ENCODE measurements around the gene ADD3.

ADD3 gene

GRCh38 chr10:110007701-110008517, at the start of gene ADD3:
Gene ADD3, plus strand, starts transcription at chr10:110007984. Its CDS starts 92,670 bp downstream, at chr10:110100654.
- Histone ChIP-seq H3K36me3 (ENCODE audit: control insufficient read depth, insufficient read depth, low read length) (no peaks in the 10 kb centered on the region), H3K9me3 (ENCODE audit: control insufficient read depth, insufficient read depth, low read length) (no peaks in the 10 kb centered on the region), H3K27ac (ENCODE audit: low read length) (no peak within 1 kb of the TSS), H3K4me1 (ENCODE audit: control insufficient read depth, insufficient read depth, low read length) (peaks cover 1% of the 10 kb centered on the region), H3K4me3 (ENCODE audit: low read length) (peak within 1 kb of the TSS; percentile 78), H3K27me3 (ENCODE audit: control insufficient read depth, insufficient read depth, low read length) (no peaks in the 10 kb centered on the region)
- peak; percentile 84 for DNase-seq (ENCODE audit: low read depth, low spot score)
- WGBS (ENCODE audit: insufficient coverage, insufficient read length) = no CpG with 5 or more reads among the region's 83 CpGs

GRCh38 chr10:109958059-109958458, 49.7 kb upstream of the ADD3 start:
- no peaks in the 10 kb centered on the region for H3K36me3 ChIP-seq (ENCODE audit: control insufficient read depth, insufficient read depth, low read length)
- peaks cover 4% of the 10 kb centered on the region; the same call in 1 of the 2 replicates for H3K4me1 ChIP-seq (ENCODE audit: control insufficient read depth, insufficient read depth, low read length)
- no peak overlapping the region for H3K27ac ChIP-seq (ENCODE audit: low read length)
- no peak for DNase-seq (ENCODE audit: low read depth, low spot score)
- no peaks in the 10 kb centered on the region for H3K9me3 ChIP-seq (ENCODE audit: control insufficient read depth, insufficient read depth, low read length)
- no peaks in the 10 kb centered on the region for H3K27me3 ChIP-seq (ENCODE audit: control insufficient read depth, insufficient read depth, low read length)
- no peak overlapping the region for H3K4me3 ChIP-seq (ENCODE audit: low read length)
- WGBS (ENCODE audit: insufficient coverage, insufficient read length) = no CpG with 5 or more reads among the region's 2 CpGs

GRCh38 chr10:109959259-109960145, 48.3 kb upstream of the ADD3 start:
- WGBS (ENCODE audit: insufficient coverage, insufficient read length) = no CpG with 5 or more reads among the region's 8 CpGs
- Histone ChIP-seq H3K36me3 (ENCODE audit: control insufficient read depth, insufficient read depth, low read length) (no peaks in the 10 kb centered on the region), H3K9me3 (ENCODE audit: control insufficient read depth, insufficient read depth, low read length) (no peaks in the 10 kb centered on the region), H3K4me1 (ENCODE audit: control insufficient read depth, insufficient read depth, low read length) (peaks cover 3% of the 10 kb centered on the region; the same call in 1 of the 2 replicates), H3K27me3 (ENCODE audit: control insufficient read depth, insufficient read depth, low read length) (no peaks in the 10 kb centered on the region), H3K4me3 (ENCODE audit: low read length) (no peak overlapping the region), H3K27ac (ENCODE audit: low read length) (no peak overlapping the region)
- DNase-seq (ENCODE audit: low read depth, low spot score) = no peak

GRCh38 chr10:109960682-109961081, 47.1 kb upstream of the ADD3 start:
- H3K4me1 ChIP-seq (ENCODE audit: control insufficient read depth, insufficient read depth, low read length) = peaks cover 3% of the 10 kb centered on the region; the same call in 1 of the 2 replicates
- DNase-seq (ENCODE audit: low read depth, low spot score) = no peak
- no CpG with 5 or more reads among the region's 2 CpGs for WGBS (ENCODE audit: insufficient coverage, insufficient read length)
- no peaks in the 10 kb centered on the region for H3K9me3 ChIP-seq (ENCODE audit: control insufficient read depth, insufficient read depth, low read length)
- no peak overlapping the region for H3K27ac ChIP-seq (ENCODE audit: low read length)
- H3K27me3 ChIP-seq (ENCODE audit: control insufficient read depth, insufficient read depth, low read length) = no peaks in the 10 kb centered on the region
- no peaks in the 10 kb centered on the region for H3K36me3 ChIP-seq (ENCODE audit: control insufficient read depth, insufficient read depth, low read length)
- no peak overlapping the region for H3K4me3 ChIP-seq (ENCODE audit: low read length)

GRCh38 chr10:109961174-109962001, 46.4 kb upstream of the ADD3 start:
- peak; percentile 33 for DNase-seq (ENCODE audit: low read depth, low spot score)
- no peaks in the 10 kb centered on the region for H3K9me3 ChIP-seq (ENCODE audit: control insufficient read depth, insufficient read depth, low read length)
- H3K27me3 ChIP-seq (ENCODE audit: control insufficient read depth, insufficient read depth, low read length) = no peaks in the 10 kb centered on the region
- no peak overlapping the region for H3K27ac ChIP-seq (ENCODE audit: low read length)
- H3K4me3 ChIP-seq (ENCODE audit: low read length) = no peak overlapping the region
- peaks cover 3% of the 10 kb centered on the region; the same call in 1 of the 2 replicates for H3K4me1 ChIP-seq (ENCODE audit: control insufficient read depth, insufficient read depth, low read length)
- no peaks in the 10 kb centered on the region for H3K36me3 ChIP-seq (ENCODE audit: control insufficient read depth, insufficient read depth, low read length)
- WGBS (ENCODE audit: insufficient coverage, insufficient read length) = no CpG with 5 or more reads among the region's 5 CpGs

- no peak overlapping the region for H3K27ac ChIP-seq (ENCODE audit: low read length)
- H3K4me1 ChIP-seq (ENCODE audit: control insufficient read depth, insufficient read depth, low read length) = peaks cover 4% of the 10 kb centered on the region; the same call in 1 of the 2 replicates
- WGBS (ENCODE audit: insufficient coverage, insufficient read length) = no CpG with 5 or more reads among the region's 1 CpG
- no peaks in the 10 kb centered on the region for H3K36me3 ChIP-seq (ENCODE audit: control insufficient read depth, insufficient read depth, low read length)
- no peaks in the 10 kb centered on the region for H3K9me3 ChIP-seq (ENCODE audit: control insufficient read depth, insufficient read depth, low read length)
- H3K4me3 ChIP-seq (ENCODE audit: low read length) = no peak overlapping the region
- no peaks in the 10 kb centered on the region for H3K27me3 ChIP-seq (ENCODE audit: control insufficient read depth, insufficient read depth, low read length)
- no peak for DNase-seq (ENCODE audit: low read depth, low spot score)
Observed at GRCh38 chr10:109962247-109962646, 45.5 kb upstream of the ADD3 start.

GRCh38 chr10:109963439-109963838, 44.3 kb upstream of the ADD3 start:
- H3K9me3 ChIP-seq (ENCODE audit: control insufficient read depth, insufficient read depth, low read length) = no peaks in the 10 kb centered on the region
- no peak for DNase-seq (ENCODE audit: low read depth, low spot score)
- no peak overlapping the region for H3K4me3 ChIP-seq (ENCODE audit: low read length)
- H3K27me3 ChIP-seq (ENCODE audit: control insufficient read depth, insufficient read depth, low read length) = no peaks in the 10 kb centered on the region
- H3K36me3 ChIP-seq (ENCODE audit: control insufficient read depth, insufficient read depth, low read length) = no peaks in the 10 kb centered on the region
- no peak overlapping the region for H3K27ac ChIP-seq (ENCODE audit: low read length)
- peaks cover 6% of the 10 kb centered on the region; the same call in 1 of the 2 replicates for H3K4me1 ChIP-seq (ENCODE audit: control insufficient read depth, insufficient read depth, low read length)
- no CpG with 5 or more reads among the region's 5 CpGs for whole genome bisulfite sequencing (ENCODE audit: insufficient coverage, insufficient read length)

GRCh38 chr10:109964318-109964717, 43.5 kb upstream of the ADD3 start:
- WGBS (ENCODE audit: insufficient coverage, insufficient read length) = no CpG with 5 or more reads among the region's 10 CpGs
- H3K4me1 ChIP-seq (ENCODE audit: control insufficient read depth, insufficient read depth, low read length) = peaks cover 6% of the 10 kb centered on the region; the same call in 1 of the 2 replicates

GRCh38 chr10:109966961-109967738, 40.6 kb upstream of the ADD3 start:
- Histone ChIP-seq H3K36me3 (ENCODE audit: control insufficient read depth, insufficient read depth, low read length) (no peaks in the 10 kb centered on the region), H3K9me3 (ENCODE audit: control insufficient read depth, insufficient read depth, low read length) (no peaks in the 10 kb centered on the region; the same call in 1 of the 2 replicates), H3K27me3 (ENCODE audit: control insufficient read depth, insufficient read depth, low read length) (no peaks in the 10 kb centered on the region), H3K4me3 (ENCODE audit: low read length) (no peak overlapping the region), H3K4me1 (ENCODE audit: control insufficient read depth, insufficient read depth, low read length) (peaks cover 3% of the 10 kb centered on the region; the same call in 1 of the 2 replicates), H3K27ac (ENCODE audit: low read length) (no peak overlapping the region)
- WGBS (ENCODE audit: insufficient coverage, insufficient read length) = no CpG with 5 or more reads among the region's 9 CpGs
- no peak for DNase-seq (ENCODE audit: low read depth, low spot score)

More at GRCh38 chr10:109964318-109964717, 43.5 kb upstream of the ADD3 start:
- Histone ChIP-seq H3K27me3 (ENCODE audit: control insufficient read depth, insufficient read depth, low read length) (no peaks in the 10 kb centered on the region), H3K36me3 (ENCODE audit: control insufficient read depth, insufficient read depth, low read length) (no peaks in the 10 kb centered on the region), H3K9me3 (ENCODE audit: control insufficient read depth, insufficient read depth, low read length) (no peaks in the 10 kb centered on the region), H3K27ac (ENCODE audit: low read length) (no peak overlapping the region), H3K4me3 (ENCODE audit: low read length) (no peak overlapping the region)
- no peak for DNase-seq (ENCODE audit: low read depth, low spot score)
